Measurements from ENCODE around the gene RTL10. TPM values are rescaled to one million over a fixed set of nuclear protein-coding genes. Genes with fewer than 3 reads are reported as not detected.

The RTL10 gene
- total and polyA plus RNA-seq, 2 of the 13 experiments (the other 11 are each of a cell fraction or from before 2014, with no cell fraction given) = 14.1 to 15.8 TPM

- TF ChIP-seq, protein P1, sequence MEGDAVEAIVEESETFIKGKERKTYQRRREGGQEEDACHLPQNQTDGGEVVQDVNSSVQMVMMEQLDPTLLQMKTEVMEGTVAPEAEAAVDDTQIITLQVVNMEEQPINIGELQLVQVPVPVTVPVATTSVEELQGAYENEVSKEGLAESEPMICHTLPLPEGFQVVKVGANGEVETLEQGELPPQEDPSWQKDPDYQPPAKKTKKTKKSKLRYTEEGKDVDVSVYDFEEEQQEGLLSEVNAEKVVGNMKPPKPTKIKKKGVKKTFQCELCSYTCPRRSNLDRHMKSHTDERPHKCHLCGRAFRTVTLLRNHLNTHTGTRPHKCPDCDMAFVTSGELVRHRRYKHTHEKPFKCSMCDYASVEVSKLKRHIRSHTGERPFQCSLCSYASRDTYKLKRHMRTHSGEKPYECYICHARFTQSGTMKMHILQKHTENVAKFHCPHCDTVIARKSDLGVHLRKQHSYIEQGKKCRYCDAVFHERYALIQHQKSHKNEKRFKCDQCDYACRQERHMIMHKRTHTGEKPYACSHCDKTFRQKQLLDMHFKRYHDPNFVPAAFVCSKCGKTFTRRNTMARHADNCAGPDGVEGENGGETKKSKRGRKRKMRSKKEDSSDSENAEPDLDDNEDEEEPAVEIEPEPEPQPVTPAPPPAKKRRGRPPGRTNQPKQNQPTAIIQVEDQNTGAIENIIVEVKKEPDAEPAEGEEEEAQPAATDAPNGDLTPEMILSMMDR (CRISPR knock-in tag; IDR thresholded peaks at IDR 0.05) = peak; percentile 6; the same call in 1 of the 2 replicates
- TF ChIP-seq ZNF383 (CRISPR knock-in tag; IDR thresholded peaks at IDR 0.05; ENCODE audit: borderline replicate concordance) (no peak), GPBP1L1 (CRISPR knock-in tag; IDR thresholded peaks at IDR 0.05) (no peak), THAP11 (CRISPR knock-in tag; IDR thresholded peaks at IDR 0.05) (no peak), MLLT10 (CRISPR knock-in tag; IDR thresholded peaks at IDR 0.05) (no peak), SIX1 (CRISPR knock-in tag; IDR thresholded peaks at IDR 0.05; ENCODE audit: borderline replicate concordance) (no peak), ZFP62 (CRISPR knock-in tag; IDR thresholded peaks at IDR 0.05) (no peak), ZNF580 (CRISPR knock-in tag; IDR thresholded peaks at IDR 0.05; ENCODE audit: borderline replicate concordance, low read depth) (no peak), ETV6 (CRISPR knock-in tag; conservative IDR thresholded peaks at IDR 0.05) (no peak), FIP1L1 (IDR thresholded peaks at IDR 0.05; ENCODE audit: borderline replicate concordance, insufficient read depth, low read depth, low read length) (no peak), ZNF10 (CRISPR knock-in tag; IDR thresholded peaks at IDR 0.05; ENCODE audit: borderline replicate concordance, low read depth) (peak; percentile 24; the same call in 1 of the 2 replicates), ETV5 (CRISPR knock-in tag; IDR thresholded peaks at IDR 0.05; ENCODE audit: borderline replicate concordance) (peak; percentile 55), ZNF546 (CRISPR knock-in tag; conservative IDR thresholded peaks at IDR 0.05) (no peak), ZC3H13 (CRISPR knock-in tag; IDR thresholded peaks at IDR 0.05) (no peak), MED1 (CRISPR knock-in tag; IDR thresholded peaks at IDR 0.05) (no peak; the same call in 1 of the 2 replicates), SAFB2 (CRISPR knock-in tag; IDR thresholded peaks at IDR 0.05; ENCODE audit: borderline replicate concordance, low read depth) (no peak), ARID2 (CRISPR knock-in tag; IDR thresholded peaks at IDR 0.05; ENCODE audit: borderline replicate concordance) (no peak), TAF1 (CRISPR knock-in tag; IDR thresholded peaks at IDR 0.05) (peak; percentile 12; the same call in 1 of the 2 replicates), ZIK1 (CRISPR knock-in tag; IDR thresholded peaks at IDR 0.05; ENCODE audit: borderline replicate concordance, low read depth) (no peak), ZNF557 (CRISPR knock-in tag; IDR thresholded peaks at IDR 0.05) (0 out of 2 replicates have a peak, but pooled peaks have one; percentile 51), ZNF232 (CRISPR knock-in tag; IDR thresholded peaks at IDR 0.05; ENCODE audit: borderline replicate concordance) (no peak), CEBPG (CRISPR knock-in tag; IDR thresholded peaks at IDR 0.05) (no peak)
- TF ChIP-seq, protein P2, sequence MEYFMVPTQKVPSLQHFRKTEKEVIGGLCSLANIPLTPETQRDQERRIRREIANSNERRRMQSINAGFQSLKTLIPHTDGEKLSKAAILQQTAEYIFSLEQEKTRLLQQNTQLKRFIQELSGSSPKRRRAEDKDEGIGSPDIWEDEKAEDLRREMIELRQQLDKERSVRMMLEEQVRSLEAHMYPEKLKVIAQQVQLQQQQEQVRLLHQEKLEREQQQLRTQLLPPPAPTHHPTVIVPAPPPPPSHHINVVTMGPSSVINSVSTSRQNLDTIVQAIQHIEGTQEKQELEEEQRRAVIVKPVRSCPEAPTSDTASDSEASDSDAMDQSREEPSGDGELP (IDR thresholded peaks at IDR 0.05; ENCODE audit: borderline replicate concordance, low read depth) = peak; percentile 14; the same call in 1 of the 2 replicates
These were observed 36.9 kb upstream of the RTL10 start (continued) for GRCh38 chr22:19891317-19892256.

Measured in HepG2 (cell line).